SIG-M5 treated with dmso at 0.1 percent for 504 hours (cell line): ENCODE measurements around the gene UPP2.

ENCODE experiments used
- DNase-seq: peaks from one replicate; lab custom pipeline; 2025; ENCODE audit not compliant: unreplicated experiment; lab: John Stamatoyannopoulos, UW

UPP2 gene

DNA sequence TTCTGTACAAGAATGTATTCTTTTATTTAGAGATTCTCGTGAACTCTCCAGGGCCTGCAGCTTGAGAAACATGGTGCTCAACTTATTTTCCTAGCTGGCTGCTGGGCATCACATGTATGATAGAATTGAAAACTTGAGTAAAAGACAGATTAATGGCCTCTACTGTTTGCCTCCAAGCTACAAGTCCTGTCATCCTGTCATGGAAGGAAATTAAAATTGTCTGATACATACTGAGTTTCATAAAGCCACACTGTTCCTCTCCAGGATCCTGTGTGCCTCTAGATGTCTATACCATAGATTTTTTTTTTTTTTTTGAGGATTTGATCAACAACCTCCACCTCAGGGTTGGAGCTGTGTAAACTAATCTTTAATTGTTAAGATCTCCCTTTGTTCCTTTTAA is 38.5 kb downstream of the UPP2 start:
- DNase-seq, result no peak

DNA sequence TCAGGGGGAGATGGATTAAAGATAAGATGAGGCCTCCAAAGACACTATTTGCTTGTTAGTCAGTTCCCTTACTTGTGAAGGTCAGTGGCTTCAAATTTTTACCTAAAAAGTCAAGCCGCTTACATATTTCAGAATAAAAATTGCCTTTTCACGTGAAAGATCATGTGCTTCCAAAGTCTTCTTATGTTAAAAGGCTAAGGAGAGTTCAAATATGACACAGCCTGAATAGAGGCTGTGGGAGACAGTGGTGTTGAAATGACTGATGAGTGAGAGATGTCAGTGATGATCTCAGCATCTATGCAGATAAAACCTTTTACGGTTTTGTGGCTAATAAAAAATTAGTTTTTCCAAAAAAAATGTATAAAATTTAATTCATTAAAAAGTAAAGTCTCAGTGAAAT is 40.5 kb downstream of the UPP2 start:
- DNase-seq, result peak; percentile 83

DNA sequence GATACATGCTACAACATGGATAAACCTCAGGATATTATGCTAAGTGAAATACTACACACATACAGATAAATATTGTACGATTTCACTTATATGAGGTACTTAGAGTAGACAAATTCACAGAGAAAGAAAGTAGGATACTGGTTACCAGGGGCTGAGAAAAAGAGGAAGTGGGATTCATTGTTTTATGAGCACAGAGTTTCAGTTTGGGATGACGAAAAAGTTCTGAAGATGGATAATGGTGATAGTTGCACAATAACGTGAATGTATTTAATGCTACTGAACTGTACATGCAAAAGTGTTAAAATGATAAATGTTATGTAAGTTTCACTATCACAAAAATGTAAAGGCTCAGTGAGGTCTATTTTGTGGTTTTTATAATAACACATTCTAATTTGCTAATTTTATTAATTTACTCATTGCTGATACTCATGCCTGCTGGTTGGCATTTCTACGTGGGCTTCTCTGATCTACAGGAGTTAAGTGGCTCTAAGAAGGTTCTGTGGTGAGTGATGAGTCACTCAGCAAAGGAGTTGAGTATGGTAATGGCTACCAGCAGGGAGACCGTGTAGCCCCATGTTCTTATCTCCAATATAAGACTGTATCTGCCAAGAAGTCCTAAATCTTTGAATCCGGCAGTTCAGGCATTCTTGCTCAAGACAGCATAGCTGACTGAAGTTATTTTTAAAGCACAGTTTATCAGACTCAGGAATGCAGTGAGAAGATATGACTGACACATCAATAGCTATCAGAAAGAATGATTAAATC is 41.1 kb downstream of the UPP2 start:
- DNase-seq, result peak; percentile 98

DNA sequence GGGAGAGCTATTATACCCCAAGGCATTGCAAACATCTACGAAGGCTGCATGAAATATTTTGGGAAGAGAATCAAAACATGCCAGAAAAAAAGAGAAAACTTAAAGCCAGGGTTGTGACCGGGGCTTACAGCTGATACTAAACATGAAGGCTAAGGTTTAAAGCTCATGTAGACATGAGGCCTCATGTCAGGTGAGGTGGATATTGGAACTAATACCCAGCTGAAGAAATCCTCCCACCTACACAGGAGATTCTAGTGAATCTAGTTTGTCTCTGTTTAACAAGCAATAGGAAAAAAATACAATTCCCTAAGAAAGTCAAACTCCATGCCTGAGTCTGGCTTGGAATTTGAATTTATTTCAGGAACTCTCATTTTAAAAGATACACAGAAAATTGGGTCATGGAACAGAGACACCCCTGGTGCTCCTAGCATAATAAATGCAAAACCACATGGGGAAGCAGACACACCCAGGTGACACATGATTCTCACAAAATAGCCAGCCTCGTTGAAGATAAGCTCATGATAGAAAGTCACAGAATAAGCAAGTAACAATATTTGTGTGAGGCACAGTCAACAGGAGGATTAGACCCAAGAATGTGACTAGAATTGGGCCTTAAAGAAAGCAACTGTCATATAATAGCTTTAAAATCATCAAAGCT is 42.2 kb downstream of the UPP2 start:
- DNase-seq, result no peak

DNA sequence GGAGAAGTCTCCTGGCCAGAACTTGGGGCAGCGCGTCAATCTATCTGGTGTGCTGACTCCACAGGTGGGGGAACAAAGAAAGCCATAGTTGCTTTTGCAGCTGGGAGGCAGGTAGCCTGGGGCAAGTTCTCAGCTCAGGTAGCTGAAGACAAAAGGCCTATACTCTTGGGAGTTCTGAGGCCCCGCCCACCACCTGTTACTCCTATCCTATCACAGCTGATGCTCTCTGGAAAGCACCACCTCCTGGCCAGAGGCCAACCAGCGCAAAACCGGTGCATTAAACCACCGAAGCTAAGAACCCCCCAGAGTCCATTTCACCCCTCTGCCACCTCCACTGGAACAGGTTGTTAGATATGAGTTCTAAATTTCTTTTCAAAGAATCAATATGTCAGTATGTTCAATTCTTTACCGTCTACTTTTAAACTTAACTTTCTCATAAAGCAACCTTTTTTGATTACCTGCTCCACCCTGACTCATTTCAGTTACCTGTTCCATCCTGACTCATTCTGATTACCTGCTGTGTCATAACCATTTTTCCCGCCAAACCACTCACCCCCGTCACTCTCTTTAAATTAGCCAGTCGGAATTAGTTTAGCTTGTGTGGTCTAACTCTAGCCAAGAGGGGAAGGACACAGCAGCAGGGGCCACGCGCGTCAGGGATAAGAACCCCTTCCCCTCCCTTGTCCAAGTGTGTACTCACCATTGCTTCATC is 43.4 kb downstream of the UPP2 start:
- no peak for DNase-seq

DNA sequence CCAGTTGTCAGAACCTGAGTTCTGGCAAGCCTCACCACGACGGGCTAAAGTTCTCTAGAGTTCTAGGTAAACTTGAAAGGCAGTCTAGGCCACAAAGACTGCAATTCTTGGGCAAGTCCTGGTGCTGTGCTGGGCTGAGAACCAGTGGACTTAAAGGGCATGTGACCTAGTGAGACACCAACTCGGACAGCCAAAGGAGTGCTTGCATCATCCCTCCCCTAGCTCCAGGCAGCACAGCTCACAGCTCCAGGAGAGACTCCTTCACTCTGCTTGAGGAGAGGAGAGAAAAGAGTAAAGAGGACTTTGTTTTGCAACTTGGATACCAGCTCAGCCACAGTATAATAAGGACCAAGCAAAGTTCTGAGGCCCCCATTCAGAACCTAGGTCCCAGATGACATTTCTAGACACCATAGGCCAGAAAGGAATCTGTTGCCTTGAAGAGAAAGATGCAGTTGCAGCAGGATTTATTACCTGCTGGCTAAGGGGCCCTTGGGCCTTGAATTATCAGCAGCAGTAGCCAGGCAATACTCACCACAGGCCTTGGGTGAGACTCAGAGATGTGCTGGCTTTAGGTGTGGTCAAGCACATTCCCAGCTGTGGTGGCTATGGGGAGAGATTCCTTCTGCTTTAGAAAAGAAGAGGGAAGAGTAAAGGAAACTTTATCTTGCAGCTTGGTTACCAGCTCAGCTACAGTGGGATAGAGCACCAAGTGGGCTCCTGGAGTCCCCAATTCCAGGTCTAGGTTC is 51.8 kb downstream of the UPP2 start:
- DNase-seq, result no peak

DNA sequence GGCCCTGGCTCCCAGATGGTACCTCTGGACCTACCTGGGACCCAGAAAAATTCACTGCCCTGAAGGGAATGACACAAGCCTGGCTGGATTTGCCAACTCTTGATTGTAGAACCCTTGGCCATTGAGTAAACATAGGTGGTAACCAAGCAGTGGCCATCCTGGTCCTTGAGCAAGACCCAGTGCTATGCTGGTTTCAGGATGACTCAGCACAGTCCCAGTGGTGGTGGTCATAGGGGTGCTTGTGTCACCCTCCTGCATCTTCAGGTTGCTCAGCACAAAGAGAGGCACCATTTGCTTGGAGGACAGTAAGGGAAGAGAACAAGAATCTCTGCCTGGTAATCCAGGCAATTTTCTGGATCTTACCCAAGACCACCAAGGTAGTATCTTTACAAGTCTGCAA is 52.9 kb downstream of the UPP2 start:
- no peak for DNase-seq

DNA sequence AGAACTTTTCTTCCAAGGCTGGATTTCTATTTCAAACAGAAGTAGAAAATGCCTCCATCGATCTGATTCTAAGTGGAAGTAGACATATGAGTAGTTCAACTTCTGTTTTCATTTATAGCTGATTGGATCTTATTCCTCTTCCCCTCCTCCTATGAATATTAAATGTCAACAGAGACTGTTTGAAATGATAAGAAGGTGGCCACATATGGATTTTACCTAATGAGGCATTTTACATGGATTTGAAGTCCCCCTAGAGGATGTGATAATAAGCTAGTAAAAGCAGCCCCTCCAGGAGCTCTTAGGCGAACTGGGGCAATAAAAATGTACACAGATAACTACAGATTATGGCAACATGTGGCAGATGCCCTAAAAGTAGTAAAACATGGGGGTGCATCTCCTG is 71.0 kb downstream of the UPP2 start:
- DNase-seq, result no peak

DNA sequence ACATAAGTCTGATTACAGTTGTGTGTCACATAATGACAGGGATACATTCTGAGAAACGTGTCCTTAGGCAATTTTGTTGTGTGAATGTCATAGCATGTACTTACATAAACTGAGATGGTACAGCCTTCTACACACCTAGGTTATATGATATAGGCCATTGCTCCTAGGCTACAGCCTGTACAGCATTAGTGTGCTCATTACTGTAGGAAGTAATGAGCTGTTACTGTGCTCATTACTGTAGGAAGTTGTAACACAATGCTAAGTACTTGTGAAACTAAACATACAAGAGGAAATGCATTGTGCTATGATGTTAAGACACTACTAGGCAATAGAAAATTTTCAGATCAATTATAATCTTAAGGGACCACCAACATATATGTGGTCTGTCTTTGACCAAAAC is 72.8 kb downstream of the UPP2 start:
- no peak for DNase-seq

DNA sequence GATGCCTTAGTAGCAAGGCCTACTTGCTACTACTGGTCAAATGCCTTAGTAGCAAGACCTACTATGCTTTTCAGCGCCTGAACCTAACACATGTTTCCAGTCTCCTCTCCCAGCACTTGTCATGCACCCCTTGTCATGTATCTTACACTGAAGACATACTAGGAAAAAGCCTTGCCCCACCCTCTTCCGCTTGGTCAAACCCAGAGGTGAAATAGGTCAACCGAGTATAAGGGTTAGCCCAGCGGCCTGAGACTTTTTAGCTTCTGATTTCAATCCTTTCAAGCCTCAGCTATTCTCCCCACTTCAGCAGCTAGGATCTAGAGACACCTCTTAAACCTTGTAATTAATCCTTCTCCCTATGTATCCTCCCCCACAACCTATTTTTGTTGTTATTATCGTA is 73.3 kb downstream of the UPP2 start:
- DNase-seq, result no peak

DNA sequence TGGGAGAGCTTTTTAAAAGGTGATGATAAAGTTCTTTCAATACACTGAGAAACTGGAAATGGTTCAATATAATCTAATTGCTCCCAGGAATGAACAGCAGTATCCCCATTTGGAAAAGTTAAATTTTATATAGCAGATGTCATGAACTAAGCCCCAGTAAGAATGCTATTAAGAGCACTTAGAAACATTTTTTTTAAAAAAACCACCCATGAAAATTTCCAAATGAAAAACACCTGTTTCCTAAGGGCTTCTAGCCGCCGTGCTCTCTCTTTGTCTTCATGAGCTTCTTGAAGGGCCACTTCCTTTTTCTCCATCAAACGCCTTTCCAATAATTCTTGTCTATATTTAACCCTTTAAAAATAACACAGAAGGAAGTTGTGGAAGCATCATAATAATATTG is 77.0 kb downstream of the UPP2 start:
- peak; percentile 13 for DNase-seq

DNA sequence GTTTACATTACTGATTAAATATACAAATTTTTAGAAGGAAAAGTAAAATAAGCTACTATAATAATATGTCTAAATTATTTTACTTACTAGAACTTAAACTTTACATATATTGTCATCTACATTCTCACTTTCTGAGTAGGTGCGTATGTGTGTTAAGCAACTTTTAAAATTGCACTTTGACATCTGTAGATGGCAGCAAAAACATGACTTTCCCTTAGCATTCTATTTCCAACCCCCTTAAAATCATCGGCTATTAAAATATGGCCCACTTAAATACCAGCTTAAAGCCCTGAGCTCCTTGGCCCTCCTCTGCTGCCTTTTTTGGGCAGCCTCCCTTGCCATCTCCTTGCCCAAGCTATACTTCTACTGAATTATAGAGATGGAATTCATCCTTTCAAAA is 78.0 kb downstream of the UPP2 start:
- DNase-seq, result peak; percentile 29

DNA sequence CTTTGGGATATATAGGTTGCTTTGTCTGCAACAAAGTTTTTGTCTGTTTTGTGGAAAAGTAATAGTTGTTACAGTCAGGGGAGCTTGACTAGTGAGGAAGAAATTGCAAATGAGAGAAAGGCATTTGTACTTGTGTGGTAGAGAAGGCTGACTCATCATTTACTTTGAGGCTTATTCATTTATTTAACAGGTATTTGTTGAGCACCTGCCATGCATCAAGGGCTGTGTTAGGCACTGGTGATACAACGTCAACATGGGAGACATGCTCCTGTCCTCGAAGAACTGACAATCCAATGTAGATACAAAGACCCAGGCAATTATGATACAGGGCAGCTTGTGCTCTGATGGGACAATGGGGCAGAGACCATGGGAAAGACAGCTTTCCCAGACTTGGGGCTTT is 79.5 kb downstream of the UPP2 start:
- DNase-seq, result no peak

DNA sequence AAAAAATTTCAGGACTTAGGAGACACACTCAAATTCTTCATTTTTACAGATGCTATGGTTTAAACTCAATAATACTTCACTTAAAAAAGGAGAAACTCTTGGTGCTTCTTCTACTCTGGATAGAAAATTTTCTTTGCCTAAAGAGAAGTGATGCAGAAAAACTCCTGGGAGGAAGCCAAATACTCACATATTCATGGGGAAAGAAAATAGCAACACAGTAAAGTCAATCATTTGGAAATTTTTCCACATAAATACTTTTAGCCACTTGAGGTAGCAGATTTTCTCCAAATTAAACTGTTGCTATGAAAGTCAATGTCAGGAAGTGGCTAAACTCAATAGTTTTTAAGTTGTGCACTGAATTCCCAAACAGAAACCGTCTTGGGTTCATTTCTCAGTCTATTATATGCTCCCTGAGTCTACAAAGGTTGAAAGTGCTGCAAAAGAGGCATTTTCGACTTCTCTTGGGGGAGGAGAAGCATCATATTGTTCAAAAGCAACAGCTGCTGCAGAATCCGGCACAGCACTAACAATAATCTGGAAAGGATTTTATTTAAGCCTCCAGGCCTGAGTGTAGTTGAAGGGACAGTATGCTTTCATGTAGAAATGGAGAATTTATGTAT is 81.1 kb downstream of the UPP2 start:
- DNase-seq, result no peak

DNA sequence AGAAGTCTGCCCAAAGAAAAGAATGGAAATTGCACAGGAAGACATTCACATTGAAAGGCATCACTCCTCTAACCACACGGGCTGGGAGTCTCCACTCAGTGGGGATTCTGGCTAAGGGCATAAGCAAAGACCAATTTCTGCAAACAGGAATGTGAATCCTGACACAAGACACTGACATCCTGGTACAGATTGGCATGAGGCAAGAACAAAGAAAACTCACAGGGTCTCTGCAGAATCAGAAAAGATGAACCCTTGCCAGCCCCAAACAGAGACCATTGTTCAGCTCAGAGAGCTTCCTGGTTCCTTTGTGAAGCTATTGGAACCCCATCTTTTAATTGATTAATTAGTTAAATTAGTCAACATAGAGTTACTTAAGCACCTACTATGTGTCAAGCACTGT is 82.3 kb downstream of the UPP2 start:
- no peak for DNase-seq

DNA sequence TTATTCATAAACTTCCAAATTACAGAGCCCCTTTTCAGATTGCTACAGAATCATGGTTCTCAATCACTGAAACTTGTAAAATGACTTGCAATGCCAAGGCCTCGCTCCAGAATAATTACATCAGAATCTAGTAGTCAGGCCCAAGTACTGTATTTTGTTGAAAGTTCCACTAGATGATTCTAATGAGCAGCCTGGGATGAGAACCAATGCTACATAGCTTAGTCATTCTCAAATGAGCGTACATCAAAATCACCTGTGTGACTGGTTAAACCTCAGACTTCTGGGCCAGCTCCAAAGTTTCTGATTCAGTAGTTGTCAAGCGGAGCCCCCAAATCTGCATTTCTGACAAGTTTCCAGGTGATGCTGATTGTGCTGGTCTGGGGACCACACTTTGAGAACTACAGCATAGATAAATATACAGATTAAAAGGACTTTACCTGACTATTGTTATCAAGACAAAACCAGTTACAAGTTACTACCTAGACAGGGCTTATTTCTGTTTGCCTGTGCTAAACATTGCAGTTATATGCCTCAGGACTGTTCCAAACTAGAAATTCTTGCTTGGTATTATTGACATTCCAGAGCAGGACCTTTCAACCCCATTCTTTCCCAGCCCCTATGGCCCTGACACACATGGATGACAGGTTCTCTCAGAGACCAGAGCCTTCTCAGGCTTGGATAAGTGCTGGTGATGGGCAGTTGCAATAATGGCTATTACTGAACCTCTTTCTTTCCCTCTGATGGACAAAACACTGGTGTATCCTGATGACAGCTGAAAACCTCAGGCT is 83.1 kb downstream of the UPP2 start:
- DNase-seq, result peak; percentile 54
